Hepatocyte (in vitro differentiated cells): ENCODE measurements around the gene AQP7.

ENCODE experiments used
- EZH2 ChIP-seq: fragments of 200-600 bp; sonication (generic); IDR thresholded peaks from 2 replicates; pipeline ENCODE4 v1.6.1; 2016; ENCODE audit warnings: antibody characterized with exemption, mild to moderate bottlenecking, borderline replicate concordance
- TF ChIP-seq, protein P1 (sequence below): fragments of 200-600 bp; sonication (generic); IDR thresholded peaks from 2 replicates; pipeline ENCODE4 v1.5.1; 2016; ENCODE audit warnings: antibody characterized with exemption, mild to moderate bottlenecking; ENCODE audit not compliant: poor library complexity

- no peak for TF ChIP-seq EZH2
- TF ChIP-seq, protein P1, sequence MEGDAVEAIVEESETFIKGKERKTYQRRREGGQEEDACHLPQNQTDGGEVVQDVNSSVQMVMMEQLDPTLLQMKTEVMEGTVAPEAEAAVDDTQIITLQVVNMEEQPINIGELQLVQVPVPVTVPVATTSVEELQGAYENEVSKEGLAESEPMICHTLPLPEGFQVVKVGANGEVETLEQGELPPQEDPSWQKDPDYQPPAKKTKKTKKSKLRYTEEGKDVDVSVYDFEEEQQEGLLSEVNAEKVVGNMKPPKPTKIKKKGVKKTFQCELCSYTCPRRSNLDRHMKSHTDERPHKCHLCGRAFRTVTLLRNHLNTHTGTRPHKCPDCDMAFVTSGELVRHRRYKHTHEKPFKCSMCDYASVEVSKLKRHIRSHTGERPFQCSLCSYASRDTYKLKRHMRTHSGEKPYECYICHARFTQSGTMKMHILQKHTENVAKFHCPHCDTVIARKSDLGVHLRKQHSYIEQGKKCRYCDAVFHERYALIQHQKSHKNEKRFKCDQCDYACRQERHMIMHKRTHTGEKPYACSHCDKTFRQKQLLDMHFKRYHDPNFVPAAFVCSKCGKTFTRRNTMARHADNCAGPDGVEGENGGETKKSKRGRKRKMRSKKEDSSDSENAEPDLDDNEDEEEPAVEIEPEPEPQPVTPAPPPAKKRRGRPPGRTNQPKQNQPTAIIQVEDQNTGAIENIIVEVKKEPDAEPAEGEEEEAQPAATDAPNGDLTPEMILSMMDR: no peak
These were observed 27.0 kb downstream of the AQP7 start for GRCh38 chr9:33375238-33375840.
